MCF 10A (cell line): ENCODE data around the gene MED16. TPM values are rescaled to one million over a fixed set of nuclear protein-coding genes. Genes with fewer than 3 reads are reported as not detected.
A peak's percentile ranks its signal among the peaks of the same experiment; 100 is the strongest.

Source experiments
- BruUV-seq: library from RNA; stranded (reverse); fragments of 400-500 nt; replicated peaks from 2 replicates; lab custom pipeline; 2021; lab: Mats Ljungman, UMichigan
- CTCF ChIA-PET: fragments of 300-600 bp; sonication (Branson Sonifier 250); formaldehyde crosslinking; extraction: SDS; loops from one replicate; lab custom pipeline; 2021; ENCODE audit warnings: antibody characterized with exemption, inconsistent platforms; lab: Yijun Ruan, JAX
- POLR2A ChIA-PET: fragments of 300-600, 350-650 bp; sonication (Branson Sonifier 250); formaldehyde crosslinking; extraction: SDS; loops from one replicate; lab custom pipeline; 2020; ENCODE audit warnings: antibody characterized with exemption, inconsistent platforms; lab: Yijun Ruan, JAX
- DNase-seq: peaks from one replicate; pipeline ENCODE4 v3.0.0-alpha.2; 2018; ENCODE audit not compliant: unreplicated experiment
- H3K27ac Mint-ChIP-seq: one replicate; pipeline ENCODE4 v1.8.0; 2022; ENCODE audit warnings: mild to moderate bottlenecking, low read depth, mixed read lengths; ENCODE audit not compliant: unreplicated experiment
- H3K27me3 Mint-ChIP-seq: one replicate; pipeline ENCODE4 v1.8.0; 2022; ENCODE audit warnings: mixed read lengths; ENCODE audit not compliant: insufficient read depth, unreplicated experiment
- H3K36me3 Mint-ChIP-seq: one replicate; pipeline ENCODE4 v1.8.0; 2022; ENCODE audit warnings: mild to moderate bottlenecking, moderate library complexity, mixed read lengths; ENCODE audit not compliant: insufficient read depth, unreplicated experiment
- H3K4me1 Mint-ChIP-seq: one replicate; pipeline ENCODE4 v1.8.0; 2022; ENCODE audit warnings: mixed read lengths; ENCODE audit not compliant: insufficient read depth, unreplicated experiment
- H3K4me3 Mint-ChIP-seq: one replicate; pipeline ENCODE4 v1.8.0; 2022; ENCODE audit warnings: mild to moderate bottlenecking, moderate library complexity, mixed read lengths; ENCODE audit not compliant: unreplicated experiment
- H3K9me3 Mint-ChIP-seq: one replicate; pipeline ENCODE4 v1.8.0; 2022; ENCODE audit warnings: mixed read lengths; ENCODE audit not compliant: unreplicated experiment
- CTCF ChIP-seq: fragments of 200-600 bp; IDR thresholded peaks from one replicate; pipeline ENCODE4 v1.8.0; 2022; ENCODE audit warnings: antibody characterized with exemption, mild to moderate bottlenecking; ENCODE audit not compliant: unreplicated experiment
- intact Hi-C: fragments of 100-400 bp; cut with micrococcal nuclease; formaldehyde crosslinking; loops from 2 replicates; pipeline ENCODE4 v1.14.1; 2022
- total RNA-seq: library from RNA; stranded (reverse); gene quantifications from 2 replicates; pipeline ENCODE4 v1.2.3, GENCODE V29; 2022

MED16 gene
- total RNA-seq, 1 experiment from 2014 or later = 61.0 TPM

DNA sequence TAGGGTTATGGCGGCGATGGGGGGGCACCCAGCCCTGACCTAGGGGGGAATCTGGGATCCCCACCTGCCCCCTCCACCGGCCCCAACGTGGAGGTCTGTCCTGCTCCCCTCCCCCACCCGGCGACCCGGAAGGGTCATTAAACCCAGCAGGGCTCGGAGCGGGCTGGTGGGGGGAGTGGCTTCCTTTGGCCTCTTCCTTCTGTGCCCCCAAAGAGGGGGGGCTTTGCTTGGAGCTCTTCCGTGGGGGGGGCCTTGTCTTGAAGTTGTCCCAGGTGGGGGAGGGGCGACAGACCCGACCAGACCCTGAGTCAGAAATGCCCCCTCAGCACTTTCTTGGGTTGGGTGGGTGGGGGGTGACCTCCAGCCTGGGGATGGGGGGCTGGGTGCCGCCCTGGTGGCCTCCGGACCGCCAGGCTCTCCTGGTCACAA is 34.4 kb upstream of the MED16 start:
- H3K27me3 Mint-ChIP-seq = no peaks in the 10 kb centered on the region
- intact Hi-C loops = no loop called here
- no TSS peak for BruUV-seq
- no peak for DNase-seq
- TF ChIP-seq CTCF = no peak
- ChIA-PET POLR2A (no interaction called here), CTCF (interaction anchor here (0.9 kb wide), 1 partner anchor 180 kb away, joined by 3 read pairs; no protein-coding TSS in a partner anchor)
- H3K27ac Mint-ChIP-seq = no peak overlapping the region
- peak overlapping the region; percentile 73 for H3K4me3 Mint-ChIP-seq
- peaks cover 4% of the 10 kb centered on the region for H3K4me1 Mint-ChIP-seq
- no peaks in the 10 kb centered on the region for H3K9me3 Mint-ChIP-seq
- H3K36me3 Mint-ChIP-seq = peaks cover 21% of the 10 kb centered on the region

- intact Hi-C loops = no loop called here
- peak; percentile 71 for DNase-seq
- Mint-ChIP-seq H3K27ac (peak overlapping the region; percentile 27), H3K4me1 (no peaks in the 10 kb centered on the region), H3K27me3 (no peaks in the 10 kb centered on the region), H3K36me3 (peaks cover 16% of the 10 kb centered on the region), H3K9me3 (no peaks in the 10 kb centered on the region), H3K4me3 (peak overlapping the region; percentile 73)
- TF ChIP-seq CTCF = no peak
- ChIA-PET POLR2A (interaction anchor here (0.7 kb wide), 1 partner anchor 242 kb away, joined by 3 read pairs; no protein-coding TSS in a partner anchor), CTCF (no interaction called here)
- BruUV-seq = no TSS peak
Measured at GRCh38 chr19:926589-927350, 33.8 kb upstream of the MED16 start.

GRCh38 chr19:926323-926588 is 33.3 kb upstream of the MED16 start:
- Mint-ChIP-seq H3K36me3 (peaks cover 10% of the 10 kb centered on the region), H3K9me3 (no peaks in the 10 kb centered on the region), H3K4me3 (peak overlapping the region; percentile 73), H3K4me1 (no peaks in the 10 kb centered on the region), H3K27ac (peak overlapping the region; percentile 27), H3K27me3 (no peaks in the 10 kb centered on the region)
- BruUV-seq = no TSS peak
- TF ChIP-seq CTCF = no peak
- DNase-seq = no peak
- CTCF ChIA-PET = no interaction called here
- intact Hi-C loops = no loop called here
- POLR2A ChIA-PET = no interaction called here

GRCh38 chr19:925526-926322 is 32.7 kb upstream of the MED16 start, which contains the start of gene ARID3A:
Gene ARID3A, plus strand, starts transcription at chr19:926035. Its CDS starts 3,494 bp downstream, at chr19:929529.
- Mint-ChIP-seq H3K4me1 (no peaks in the 10 kb centered on the region), H3K4me3 (peak within 1 kb of the TSS; percentile 73), H3K36me3 (peaks cover 5% of the 10 kb centered on the region), H3K9me3 (no peaks in the 10 kb centered on the region), H3K27me3 (no peaks in the 10 kb centered on the region), H3K27ac (peak within 1 kb of the TSS; percentile 27)
- intact Hi-C loops = no loop called here
- TSS peak; percentile 74 for BruUV-seq
- CTCF ChIA-PET = interaction anchor here (4.2 kb wide), 1 partner anchor 58 kb away, joined by 83 read pairs; the partner anchor contains the start of gene WDR18
- POLR2A ChIA-PET = interaction anchor here (0.8 to 5.0 kb wide), 4 partner anchors 8 to 177 kb away, joined by 3 to 28 read pairs (median 4); partner anchors contain the start of gene WDR18
- DNase-seq = peak; percentile 81
- no peak for TF ChIP-seq CTCF
